Measurements from ENCODE around the gene PDXP.

GRCh38 chr22:37635157-37635556, 23.4 kb upstream of the PDXP start:
- TF ChIP-seq POLR2A (IDR thresholded peaks at IDR 0.05) (no peak), CTCF (IDR thresholded peaks at IDR 0.05) (no peak)
